Bronchial epithelial cell (primary cell): Measurements from ENCODE around the gene DSG2. TPM values are rescaled to one million over a fixed set of nuclear protein-coding genes. Genes with fewer than 3 reads are reported as not detected.

Experiments
- DNase-seq: peaks from one replicate; pipeline ENCODE4 v3.0.0-alpha.2; 2010; ENCODE audit warnings: low read depth
- FAIRE-seq: peaks from 2 replicates; lab custom pipeline; 2011; peaks lifted over from hg19 to GRCh38; lab: Jason Lieb, UNC
- H3K27me3 ChIP-seq: 2 replicates; pipeline ENCODE4 v1.5.1; 2011; ENCODE audit warnings: low read length; ENCODE audit not compliant: control insufficient read depth, insufficient read depth
- H3K36me3 ChIP-seq: 2 replicates; pipeline ENCODE4 v1.5.1; 2011; ENCODE audit warnings: low read length; ENCODE audit not compliant: control insufficient read depth, insufficient read depth
- H3K4me3 ChIP-seq: 2 replicates; pipeline ENCODE4 v1.5.1; 2011; ENCODE audit warnings: mild to moderate bottlenecking, low read depth, low read length, control low read depth
- CTCF ChIP-seq: IDR thresholded peaks from 2 replicates; pipeline ENCODE4 v1.5.1; 2011; ENCODE audit warnings: mild to moderate bottlenecking, moderate library complexity, low read length, control low read depth, inconsistent platforms; ENCODE audit not compliant: insufficient read depth, severe bottlenecking
- total RNA-seq: library from RNA; depleted of rRNA; stranded (reverse); fragments of >200 nt; gene quantifications from 2 replicates; pipeline ENCODE4 v1.2.1, GENCODE V29; 2014

Gene DSG2
- total RNA-seq, 1 donor from 2014 or later: 110 TPM

GRCh38 chr18:31549416-31549815 is 51.4 kb downstream of the DSG2 start:
- no peak overlapping the region for H3K4me3 ChIP-seq
- no peak for DNase-seq
- no peak for TF ChIP-seq CTCF
- no peaks in the 10 kb centered on the region for H3K27me3 ChIP-seq
- peaks cover 10% of the 10 kb centered on the region for H3K36me3 ChIP-seq
- no peak for FAIRE-seq

- Histone ChIP-seq H3K4me3 (no peak overlapping the region), H3K27me3 (no peaks in the 10 kb centered on the region), H3K36me3 (no peaks in the 10 kb centered on the region)
- FAIRE-seq (no peak), DNase-seq (no peak)
- TF ChIP-seq CTCF: no peak
Observed at GRCh38 chr18:31551883-31552282, 53.9 kb downstream of the DSG2 start.

GRCh38 chr18:31553800-31554199 is 55.8 kb downstream of the DSG2 start:
- Histone ChIP-seq H3K4me3 (no peak overlapping the region), H3K27me3 (no peaks in the 10 kb centered on the region), H3K36me3 (no peaks in the 10 kb centered on the region)
- DNase-seq (peak; percentile 38), FAIRE-seq (no peak)
- TF ChIP-seq CTCF: peak; percentile 32

GRCh38 chr18:31554776-31555175 is 56.8 kb downstream of the DSG2 start:
- DNase-seq: no peak
- no peak for FAIRE-seq
- no peaks in the 10 kb centered on the region for H3K27me3 ChIP-seq
- TF ChIP-seq CTCF: no peak
- H3K36me3 ChIP-seq: no peaks in the 10 kb centered on the region
- H3K4me3 ChIP-seq: no peak overlapping the region

GRCh38 chr18:31555971-31556747 is 58.2 kb downstream of the DSG2 start:
- FAIRE-seq (no peak), DNase-seq (peak; percentile 76)
- no peaks in the 10 kb centered on the region for H3K36me3 ChIP-seq

More at GRCh38 chr18:31555971-31556747, 58.2 kb downstream of the DSG2 start:
- H3K27me3 ChIP-seq: no peaks in the 10 kb centered on the region
- peak; percentile 62 for TF ChIP-seq CTCF
- H3K4me3 ChIP-seq: no peak overlapping the region
